HCT116 (cell line): ENCODE results near the gene MYCBP2. TPM values are rescaled to one million over a fixed set of nuclear protein-coding genes. Genes with fewer than 3 reads are reported as not detected.

ENCODE experiments used
- ATAC-seq: fragments of 200-7000 bp; cut with Tn5 transposase; 2 replicates; pipeline ENCODE4 v1.9.1; 2020; ENCODE audit warnings: mild to moderate bottlenecking, moderate library complexity
- BruUV-seq: library from RNA; stranded (reverse); fragments of 400-500 nt; replicated peaks from 2 replicates; lab custom pipeline; 2021; lab: Mats Ljungman, UMichigan
- CTCF ChIA-PET: fragments of 300-600 bp; sonication (Branson Sonifier 250); formaldehyde crosslinking; loops from one replicate; lab custom pipeline; 2021; ENCODE audit warnings: antibody characterized with exemption; lab: Charles Lee
- POLR2A ChIA-PET: fragments of 300-600, 350-600 bp; sonication (Branson Sonifier 250); formaldehyde crosslinking; loops from one replicate; lab custom pipeline; 2021; ENCODE audit warnings: antibody characterized with exemption; lab: Charles Lee
- RAD21 ChIA-PET, 2 experiments: fragments of 300-600 bp; sonication (Branson Sonifier 250); formaldehyde crosslinking; loops; one replicate each; lab custom pipeline; 2023; ENCODE audit warnings: low total read pairs in 2 of 2; ENCODE audit not compliant: uncharacterized antibody in 2 of 2, unreplicated experiment in 2 of 2, low non-redundant PET in 1 of 2; lab: Charles Lee
- DNase-seq: peaks from one replicate; pipeline ENCODE4 v3.0.0-alpha.2; 2010; ENCODE audit warnings: low read depth, low spot score
- H2AFZ ChIP-seq: fragments of 200-600 bp; shearing (Covaris generic), sonication (generic); 2 replicates; pipeline ENCODE4 v1.6.1; 2017; ENCODE audit warnings: low read depth, mixed run types, mixed read lengths, antibody characterized with exemption, low read length; ENCODE audit not compliant: poor library complexity, severe bottlenecking
- H3K27ac ChIP-seq: 2 replicates; pipeline ENCODE4 v1.5.1; 2012; ENCODE audit warnings: low read depth, low read length
- H3K27me3 ChIP-seq: fragments of 200-600 bp; sonication (generic); 2 replicates; pipeline ENCODE4 v1.6.1; 2016; ENCODE audit warnings: mixed run types, low read length, mixed read lengths; ENCODE audit not compliant: insufficient read depth
- H3K36me3 ChIP-seq, 2 experiments: fragments of 200-500 bp in 1 of 2; fragments of 200-600 bp in 1 of 2; sonication (Bioruptor generic) in 1 of 2; sonication (generic) in 1 of 2; 2 replicates each; pipeline versions ENCODE4 v1.5.1 to v1.6.1; 2014 to 2016; ENCODE audit warnings: low read length in 2 of 2, inconsistent platforms in 1 of 2, mixed read lengths in 1 of 2, mixed run types in 1 of 2; ENCODE audit not compliant: insufficient read depth in 2 of 2, control insufficient read depth in 1 of 2
- H3K4me1 ChIP-seq, 2 experiments: fragments of 200-600 bp in 1 of 2; sonication (generic) in 1 of 2; 2 replicates each; pipeline versions ENCODE4 v1.5.1 to v1.6.1; 2012 to 2017; ENCODE audit warnings: low read length in 2 of 2, inconsistent platforms in 1 of 2, mild to moderate bottlenecking in 1 of 2, mixed read lengths in 1 of 2, mixed run types in 1 of 2, moderate library complexity in 1 of 2; ENCODE audit not compliant: insufficient read depth in 2 of 2, control insufficient read depth in 1 of 2
- H3K4me2 ChIP-seq: fragments of 200-600 bp; sonication (generic); 2 replicates; pipeline ENCODE4 v1.6.1; 2017; ENCODE audit warnings: mixed run types, low read length, mixed read lengths
- H3K4me3 ChIP-seq, 2 experiments: fragments of 200-600 bp in 1 of 2; sonication (generic) in 1 of 2; replicated peaks in 1 of 2; 2 replicates each; pipeline ENCODE4 v1.5.1; 2011 to 2016; ENCODE audit warnings: low read length in 2 of 2, control low read depth in 1 of 2, low read depth in 1 of 2, mild to moderate bottlenecking in 1 of 2, mixed read lengths in 1 of 2, mixed run types in 1 of 2
- H3K79me2 ChIP-seq: fragments of 200-600 bp; sonication (generic); 2 replicates; pipeline ENCODE4 v1.6.1; 2017; ENCODE audit warnings: mild to moderate bottlenecking, mixed run types, low read length, moderate library complexity, mixed read lengths; ENCODE audit not compliant: insufficient read depth
- H3K9ac ChIP-seq: fragments of 200-600 bp; sonication (generic); 2 replicates; pipeline ENCODE4 v1.6.1; 2016; ENCODE audit warnings: low read length, mixed read lengths
- H3K9me2 ChIP-seq: fragments of 200-600 bp; sonication (generic), shearing (Covaris generic); 2 replicates; pipeline ENCODE4 v1.6.1; 2017; ENCODE audit warnings: mixed run types, mild to moderate bottlenecking, moderate library complexity; ENCODE audit not compliant: insufficient read depth
- H3K9me3 ChIP-seq, 2 experiments: fragments of 200-500 bp in 1 of 2; fragments of 200-600 bp in 1 of 2; sonication (Bioruptor generic) in 1 of 2; sonication (generic) in 1 of 2; 2 replicates each; pipeline ENCODE4 v1.6.1; 2014 to 2017; ENCODE audit warnings: low read length in 2 of 2, mixed read lengths in 2 of 2, inconsistent platforms in 1 of 2, low read depth in 1 of 2, mild to moderate bottlenecking in 1 of 2, mixed run types in 1 of 2, moderate library complexity in 1 of 2; ENCODE audit not compliant: control insufficient read depth in 1 of 2, insufficient read depth in 1 of 2
- H4K20me1 ChIP-seq: fragments of 200-600 bp; sonication (generic), shearing (Covaris generic); 2 replicates; pipeline ENCODE4 v1.6.1; 2017; ENCODE audit warnings: mixed run types, mild to moderate bottlenecking, moderate library complexity; ENCODE audit not compliant: insufficient read depth
- CBX3 ChIP-seq: IDR thresholded peaks from 2 replicates; pipeline ENCODE4 v1.6.1; 2012; ENCODE audit warnings: low read depth
- CEBPB ChIP-seq: IDR thresholded peaks from 2 replicates; pipeline ENCODE4 v1.6.1; 2012; ENCODE audit warnings: low read depth
- EGR1 ChIP-seq: IDR thresholded peaks from 2 replicates; pipeline ENCODE4 v1.6.1; 2012; ENCODE audit warnings: low read depth
- ELF1 ChIP-seq: IDR thresholded peaks from 2 replicates; pipeline ENCODE4 v1.6.1; 2012; ENCODE audit warnings: low read depth, borderline replicate concordance
- EZH2phosphoT487 ChIP-seq: fragments of 200-600 bp; IDR thresholded peaks from 2 replicates; pipeline ENCODE4 v1.6.1; 2018; ENCODE audit warnings: antibody characterized with exemption, borderline replicate concordance
- POLR2A ChIP-seq: IDR thresholded peaks from 2 replicates; pipeline ENCODE4 v1.7.0; 2011; ENCODE audit warnings: borderline replicate concordance; ENCODE audit not compliant: insufficient read depth, insufficient read length; ENCODE audit errors: extremely low read depth
- POLR2AphosphoS5 ChIP-seq: IDR thresholded peaks from 2 replicates; pipeline ENCODE4 v1.6.1; 2011; ENCODE audit warnings: mild to moderate bottlenecking, low read depth, low read length, moderate library complexity
- SIN3A ChIP-seq: IDR thresholded peaks from 2 replicates; pipeline ENCODE4 v1.6.1; 2012; ENCODE audit warnings: low read depth
- SP1 ChIP-seq: IDR thresholded peaks from 2 replicates; pipeline ENCODE4 v1.6.1; 2012; ENCODE audit warnings: low read depth
- YY1 ChIP-seq: IDR thresholded peaks from 2 replicates; pipeline ENCODE4 v1.6.1; 2011; ENCODE audit warnings: low read length, low read depth, moderate library complexity, mild to moderate bottlenecking; ENCODE audit not compliant: insufficient replicate concordance; ENCODE audit errors: extremely low read depth
- ZNF274 ChIP-seq: fragments of 200-500 bp; sonication (Bioruptor generic); IDR thresholded peaks from 2 replicates; pipeline ENCODE4 v1.6.1; 2014; ENCODE audit warnings: mild to moderate bottlenecking, low read depth, low read length, inconsistent platforms
- intact Hi-C: fragments of 100-400 bp; cut with micrococcal nuclease; formaldehyde crosslinking; loops from 2 replicates; pipeline ENCODE4 v1.10.0; 2022
- total RNA-seq: library from RNA; stranded (reverse); gene quantifications from one replicate; pipeline ENCODE4 v1.2.1, GENCODE V29; 2021; ENCODE audit not compliant: unreplicated experiment
- TF ChIP-seq, protein P1 (sequence below): IDR thresholded peaks from 2 replicates; pipeline ENCODE4 v1.6.1; 2011; ENCODE audit warnings: mild to moderate bottlenecking, low read length, moderate library complexity; ENCODE audit not compliant: insufficient replicate concordance; ENCODE audit errors: extremely low read depth
- TF ChIP-seq, protein P2 (sequence below): IDR thresholded peaks from 2 replicates; pipeline ENCODE4 v1.6.1; 2012
- TF ChIP-seq, protein P3 (sequence below), 3 experiments: fragments of 200-600 bp in 1 of 3; sonication (generic) in 1 of 3; IDR thresholded peaks in 2 of 3; conservative IDR thresholded peaks in 1 of 3; 2 replicates each; pipeline ENCODE4 v1.5.1; 2012 to 2017; ENCODE audit warnings: low read depth in 2 of 3, low read length in 2 of 3, antibody characterized with exemption in 1 of 3, borderline replicate concordance in 1 of 3, control low read depth in 1 of 3, mild to moderate bottlenecking in 1 of 3, mixed read lengths in 1 of 3, mixed run types in 1 of 3, moderate library complexity in 1 of 3; ENCODE audit not compliant: insufficient read depth in 1 of 3
- TF ChIP-seq, protein P4 (sequence below): IDR thresholded peaks from 2 replicates; pipeline ENCODE4 v1.6.1; 2012; ENCODE audit warnings: low read depth
- TF ChIP-seq, protein P5 (sequence below): IDR thresholded peaks from 2 replicates; pipeline ENCODE4 v1.6.1; 2012

MYCBP2 gene
- total RNA-seq, 1 experiment from 2014 or later: 48.5 TPM

DNA sequence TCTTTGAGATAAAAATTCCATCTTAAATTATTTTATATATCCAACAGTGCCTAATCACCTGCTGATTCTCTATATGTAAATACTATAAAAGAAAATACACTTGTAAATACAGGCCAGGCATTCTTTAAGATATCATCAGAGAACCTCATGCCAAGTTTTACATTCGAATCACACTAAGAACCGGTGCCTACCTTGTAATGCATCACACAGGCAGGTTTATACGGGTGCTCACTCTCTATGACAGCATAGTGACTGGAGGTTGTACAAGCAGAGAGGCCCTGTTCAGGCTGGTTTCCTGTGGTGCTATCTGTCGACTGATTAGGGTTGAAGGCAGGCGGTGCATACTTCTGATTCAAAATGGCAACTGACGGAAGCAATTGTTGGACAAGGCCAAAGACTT lies 158.7 kb downstream of the MYCBP2 start:
- H3K79me2 ChIP-seq: no peaks in the 10 kb centered on the region
- DNase-seq: no peak
- no peaks in the 10 kb centered on the region for H3K9me2 ChIP-seq
- no peak overlapping the region for H2AFZ ChIP-seq
- no peak overlapping the region for H3K4me3 ChIP-seq
- RAD21 ChIA-PET: no interaction called here
- no peak overlapping the region for H3K4me2 ChIP-seq
- no peaks in the 10 kb centered on the region for H3K4me1 ChIP-seq
- CTCF ChIA-PET: no interaction called here
- H3K9me3 ChIP-seq: no peaks in the 10 kb centered on the region
- POLR2A ChIA-PET: no interaction called here
- H3K27me3 ChIP-seq: no peaks in the 10 kb centered on the region
- H3K27ac ChIP-seq: no peak overlapping the region
- no TSS peak for BruUV-seq
- TF ChIP-seq ELF1 (no peak), CEBPB (no peak), SP1 (no peak), SIN3A (no peak), POLR2AphosphoS5 (no peak), ZNF274 (no peak), EZH2phosphoT487 (no peak), CBX3 (no peak), EGR1 (no peak), POLR2A (no peak), YY1 (no peak)
- TF ChIP-seq, protein P1, sequence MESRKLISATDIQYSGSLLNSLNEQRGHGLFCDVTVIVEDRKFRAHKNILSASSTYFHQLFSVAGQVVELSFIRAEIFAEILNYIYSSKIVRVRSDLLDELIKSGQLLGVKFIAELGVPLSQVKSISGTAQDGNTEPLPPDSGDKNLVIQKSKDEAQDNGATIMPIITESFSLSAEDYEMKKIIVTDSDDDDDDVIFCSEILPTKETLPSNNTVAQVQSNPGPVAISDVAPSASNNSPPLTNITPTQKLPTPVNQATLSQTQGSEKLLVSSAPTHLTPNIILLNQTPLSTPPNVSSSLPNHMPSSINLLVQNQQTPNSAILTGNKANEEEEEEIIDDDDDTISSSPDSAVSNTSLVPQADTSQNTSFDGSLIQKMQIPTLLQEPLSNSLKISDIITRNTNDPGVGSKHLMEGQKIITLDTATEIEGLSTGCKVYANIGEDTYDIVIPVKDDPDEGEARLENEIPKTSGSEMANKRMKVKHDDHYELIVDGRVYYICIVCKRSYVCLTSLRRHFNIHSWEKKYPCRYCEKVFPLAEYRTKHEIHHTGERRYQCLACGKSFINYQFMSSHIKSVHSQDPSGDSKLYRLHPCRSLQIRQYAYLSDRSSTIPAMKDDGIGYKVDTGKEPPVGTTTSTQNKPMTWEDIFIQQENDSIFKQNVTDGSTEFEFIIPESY: no peak
- TF ChIP-seq, protein P2, sequence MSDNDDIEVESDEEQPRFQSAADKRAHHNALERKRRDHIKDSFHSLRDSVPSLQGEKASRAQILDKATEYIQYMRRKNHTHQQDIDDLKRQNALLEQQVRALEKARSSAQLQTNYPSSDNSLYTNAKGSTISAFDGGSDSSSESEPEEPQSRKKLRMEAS: no peak
- TF ChIP-seq, protein P3, sequence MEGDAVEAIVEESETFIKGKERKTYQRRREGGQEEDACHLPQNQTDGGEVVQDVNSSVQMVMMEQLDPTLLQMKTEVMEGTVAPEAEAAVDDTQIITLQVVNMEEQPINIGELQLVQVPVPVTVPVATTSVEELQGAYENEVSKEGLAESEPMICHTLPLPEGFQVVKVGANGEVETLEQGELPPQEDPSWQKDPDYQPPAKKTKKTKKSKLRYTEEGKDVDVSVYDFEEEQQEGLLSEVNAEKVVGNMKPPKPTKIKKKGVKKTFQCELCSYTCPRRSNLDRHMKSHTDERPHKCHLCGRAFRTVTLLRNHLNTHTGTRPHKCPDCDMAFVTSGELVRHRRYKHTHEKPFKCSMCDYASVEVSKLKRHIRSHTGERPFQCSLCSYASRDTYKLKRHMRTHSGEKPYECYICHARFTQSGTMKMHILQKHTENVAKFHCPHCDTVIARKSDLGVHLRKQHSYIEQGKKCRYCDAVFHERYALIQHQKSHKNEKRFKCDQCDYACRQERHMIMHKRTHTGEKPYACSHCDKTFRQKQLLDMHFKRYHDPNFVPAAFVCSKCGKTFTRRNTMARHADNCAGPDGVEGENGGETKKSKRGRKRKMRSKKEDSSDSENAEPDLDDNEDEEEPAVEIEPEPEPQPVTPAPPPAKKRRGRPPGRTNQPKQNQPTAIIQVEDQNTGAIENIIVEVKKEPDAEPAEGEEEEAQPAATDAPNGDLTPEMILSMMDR (IDR thresholded peaks at IDR 0.05 in 2 of 3, conservative IDR thresholded peaks at IDR 0.05 in 1 of 3; ENCODE audit: borderline replicate concordance in 1 of 3, insufficient read depth in 1 of 3, low read depth in 2 of 3, low read length in 2 of 3): no peak
- TF ChIP-seq, protein P4, sequence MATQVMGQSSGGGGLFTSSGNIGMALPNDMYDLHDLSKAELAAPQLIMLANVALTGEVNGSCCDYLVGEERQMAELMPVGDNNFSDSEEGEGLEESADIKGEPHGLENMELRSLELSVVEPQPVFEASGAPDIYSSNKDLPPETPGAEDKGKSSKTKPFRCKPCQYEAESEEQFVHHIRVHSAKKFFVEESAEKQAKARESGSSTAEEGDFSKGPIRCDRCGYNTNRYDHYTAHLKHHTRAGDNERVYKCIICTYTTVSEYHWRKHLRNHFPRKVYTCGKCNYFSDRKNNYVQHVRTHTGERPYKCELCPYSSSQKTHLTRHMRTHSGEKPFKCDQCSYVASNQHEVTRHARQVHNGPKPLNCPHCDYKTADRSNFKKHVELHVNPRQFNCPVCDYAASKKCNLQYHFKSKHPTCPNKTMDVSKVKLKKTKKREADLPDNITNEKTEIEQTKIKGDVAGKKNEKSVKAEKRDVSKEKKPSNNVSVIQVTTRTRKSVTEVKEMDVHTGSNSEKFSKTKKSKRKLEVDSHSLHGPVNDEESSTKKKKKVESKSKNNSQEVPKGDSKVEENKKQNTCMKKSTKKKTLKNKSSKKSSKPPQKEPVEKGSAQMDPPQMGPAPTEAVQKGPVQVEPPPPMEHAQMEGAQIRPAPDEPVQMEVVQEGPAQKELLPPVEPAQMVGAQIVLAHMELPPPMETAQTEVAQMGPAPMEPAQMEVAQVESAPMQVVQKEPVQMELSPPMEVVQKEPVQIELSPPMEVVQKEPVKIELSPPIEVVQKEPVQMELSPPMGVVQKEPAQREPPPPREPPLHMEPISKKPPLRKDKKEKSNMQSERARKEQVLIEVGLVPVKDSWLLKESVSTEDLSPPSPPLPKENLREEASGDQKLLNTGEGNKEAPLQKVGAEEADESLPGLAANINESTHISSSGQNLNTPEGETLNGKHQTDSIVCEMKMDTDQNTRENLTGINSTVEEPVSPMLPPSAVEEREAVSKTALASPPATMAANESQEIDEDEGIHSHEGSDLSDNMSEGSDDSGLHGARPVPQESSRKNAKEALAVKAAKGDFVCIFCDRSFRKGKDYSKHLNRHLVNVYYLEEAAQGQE: no peak
- TF ChIP-seq, protein P5, sequence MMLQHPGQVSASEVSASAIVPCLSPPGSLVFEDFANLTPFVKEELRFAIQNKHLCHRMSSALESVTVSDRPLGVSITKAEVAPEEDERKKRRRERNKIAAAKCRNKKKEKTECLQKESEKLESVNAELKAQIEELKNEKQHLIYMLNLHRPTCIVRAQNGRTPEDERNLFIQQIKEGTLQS: no peak
- no peak overlapping the region for H3K9ac ChIP-seq
- intact Hi-C loops: no loop called here
- no peaks in the 10 kb centered on the region; the same call in 1 of the 2 replicates for H4K20me1 ChIP-seq
- peaks cover 3 to 9% of the 10 kb centered on the region in 2 experiments; a peak in 2 of 4 replicates for H3K36me3 ChIP-seq
- no peak for ATAC-seq
